SU-DHL-6 (cell line): ENCODE results near the gene PIGS.

Experiments used
- H2AFZ ChIP-seq: fragments of 200-600 bp; sonication (generic); 2 replicates; pipeline ENCODE4 v1.6.1; 2014; ENCODE audit warnings: low read depth, mild to moderate bottlenecking, moderate library complexity, mixed read lengths, antibody characterized with exemption, low read length; ENCODE audit not compliant: severe bottlenecking
- H3F3A ChIP-seq: fragments of 200-600 bp; shearing (Covaris generic); 2 replicates; pipeline ENCODE4 v1.6.0; 2016; ENCODE audit warnings: antibody characterized with exemption, mild to moderate bottlenecking; ENCODE audit not compliant: insufficient read depth
- H3K27ac ChIP-seq: fragments of 200-600 bp; sonication (generic); 2 replicates; pipeline ENCODE4 v1.5.1; 2016; ENCODE audit warnings: low read depth, mild to moderate bottlenecking, low read length, moderate library complexity, mixed read lengths
- H3K27me3 ChIP-seq: fragments of 200-600 bp; sonication (generic), shearing (Covaris generic); 2 replicates; pipeline ENCODE4 v1.6.0; 2014; ENCODE audit warnings: mild to moderate bottlenecking, low read length
- H3K36me3 ChIP-seq: fragments of 200-600 bp; sonication (generic); 2 replicates; pipeline ENCODE4 v1.6.1; 2014; ENCODE audit warnings: mild to moderate bottlenecking, low read length, mixed read lengths
- H3K4me2 ChIP-seq: fragments of 300-600, 200-600 bp; shearing (Covaris generic), sonication (generic); 2 replicates; pipeline ENCODE4 v1.6.0; 2014; ENCODE audit warnings: low read length, low read depth, mild to moderate bottlenecking; ENCODE audit not compliant: poor library complexity, severe bottlenecking
- H3K4me3 ChIP-seq: fragments of 200-600 bp; sonication (generic); 2 replicates; pipeline ENCODE4 v1.5.1; 2014; ENCODE audit warnings: antibody characterized with exemption, low read length, mild to moderate bottlenecking, mixed read lengths; ENCODE audit not compliant: insufficient read depth, poor library complexity, severe bottlenecking
- H3K79me2 ChIP-seq: fragments of 200-600 bp; sonication (generic); 2 replicates; pipeline ENCODE4 v1.6.1; 2014; ENCODE audit warnings: mild to moderate bottlenecking, low read length, moderate library complexity; ENCODE audit not compliant: insufficient read depth
- H3K9ac ChIP-seq: fragments of 200-600 bp; sonication (generic); 2 replicates; pipeline ENCODE4 v1.7.0; 2014; ENCODE audit warnings: mild to moderate bottlenecking, low read length
- H3K9me2 ChIP-seq: fragments of 200-600 bp; sonication (generic); replicated peaks from 2 replicates; pipeline ENCODE4 v1.6.1; 2014; ENCODE audit warnings: low read length; ENCODE audit not compliant: insufficient read depth
- H3K9me3 ChIP-seq: fragments of 200-600 bp; sonication (generic); 2 replicates; pipeline ENCODE4 v1.6.1; 2014; ENCODE audit warnings: low read length, mixed read lengths; ENCODE audit not compliant: insufficient read depth
- H4K20me1 ChIP-seq: fragments of 200-600 bp; sonication (generic); 2 replicates; pipeline ENCODE4 v1.6.1; 2014; ENCODE audit warnings: low read depth, mild to moderate bottlenecking, antibody characterized with exemption, low read length, moderate library complexity, mixed read lengths
- EZH2phosphoT487 ChIP-seq: fragments of 200-600 bp; sonication (generic), shearing (Covaris generic); conservative IDR thresholded peaks from 2 replicates; pipeline ENCODE4 v1.6.1; 2018; ENCODE audit warnings: mild to moderate bottlenecking, antibody characterized with exemption, low read length, moderate library complexity, mixed read lengths
- TF ChIP-seq, protein P1 (sequence below): fragments of 200-600 bp; sonication (generic); IDR thresholded peaks from one replicate; pipeline ENCODE4 v1.5.1; 2017; ENCODE audit warnings: antibody characterized with exemption, mild to moderate bottlenecking, low read length, moderate library complexity; ENCODE audit not compliant: insufficient read depth, poor library complexity, severe bottlenecking

The PIGS gene

GRCh38 chr17:28545787-28546415 is 25.4 kb downstream of the PIGS start:
- H3K79me2 ChIP-seq = no peaks in the 10 kb centered on the region
- TF ChIP-seq EZH2phosphoT487 = no peak
- TF ChIP-seq, protein P1, sequence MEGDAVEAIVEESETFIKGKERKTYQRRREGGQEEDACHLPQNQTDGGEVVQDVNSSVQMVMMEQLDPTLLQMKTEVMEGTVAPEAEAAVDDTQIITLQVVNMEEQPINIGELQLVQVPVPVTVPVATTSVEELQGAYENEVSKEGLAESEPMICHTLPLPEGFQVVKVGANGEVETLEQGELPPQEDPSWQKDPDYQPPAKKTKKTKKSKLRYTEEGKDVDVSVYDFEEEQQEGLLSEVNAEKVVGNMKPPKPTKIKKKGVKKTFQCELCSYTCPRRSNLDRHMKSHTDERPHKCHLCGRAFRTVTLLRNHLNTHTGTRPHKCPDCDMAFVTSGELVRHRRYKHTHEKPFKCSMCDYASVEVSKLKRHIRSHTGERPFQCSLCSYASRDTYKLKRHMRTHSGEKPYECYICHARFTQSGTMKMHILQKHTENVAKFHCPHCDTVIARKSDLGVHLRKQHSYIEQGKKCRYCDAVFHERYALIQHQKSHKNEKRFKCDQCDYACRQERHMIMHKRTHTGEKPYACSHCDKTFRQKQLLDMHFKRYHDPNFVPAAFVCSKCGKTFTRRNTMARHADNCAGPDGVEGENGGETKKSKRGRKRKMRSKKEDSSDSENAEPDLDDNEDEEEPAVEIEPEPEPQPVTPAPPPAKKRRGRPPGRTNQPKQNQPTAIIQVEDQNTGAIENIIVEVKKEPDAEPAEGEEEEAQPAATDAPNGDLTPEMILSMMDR = no peak
- H3F3A ChIP-seq = peaks cover 4% of the 10 kb centered on the region; the same call in 1 of the 2 replicates
- no peaks in the 10 kb centered on the region for H3K36me3 ChIP-seq
- no peak overlapping the region for H2AFZ ChIP-seq
- H4K20me1 ChIP-seq = no peaks in the 10 kb centered on the region
- H3K4me2 ChIP-seq = no peak overlapping the region
- H3K27me3 ChIP-seq = no peaks in the 10 kb centered on the region
- H3K9me3 ChIP-seq = no peaks in the 10 kb centered on the region
- H3K4me3 ChIP-seq = no peak overlapping the region
- no peak overlapping the region for H3K9ac ChIP-seq
- no peaks in the 10 kb centered on the region for H3K9me2 ChIP-seq
- H3K27ac ChIP-seq = no peak overlapping the region

- no peak for TF ChIP-seq EZH2phosphoT487
- TF ChIP-seq, protein P1 = no peak
- H3K36me3 ChIP-seq = no peaks in the 10 kb centered on the region
- no peak overlapping the region for H3K4me2 ChIP-seq
- no peak overlapping the region for H2AFZ ChIP-seq
- no peak overlapping the region for H3K4me3 ChIP-seq
- peaks cover 4% of the 10 kb centered on the region; the same call in 1 of the 2 replicates for H3F3A ChIP-seq
- no peaks in the 10 kb centered on the region for H3K9me3 ChIP-seq
- H3K79me2 ChIP-seq = no peaks in the 10 kb centered on the region
- no peaks in the 10 kb centered on the region for H3K27me3 ChIP-seq
- H4K20me1 ChIP-seq = no peaks in the 10 kb centered on the region
- no peak overlapping the region for H3K9ac ChIP-seq
- no peaks in the 10 kb centered on the region for H3K9me2 ChIP-seq
- H3K27ac ChIP-seq = no peak overlapping the region
These were observed 26.2 kb downstream of the PIGS start for GRCh38 chr17:28545141-28545503.

- no peak overlapping the region for H3K4me3 ChIP-seq
- no peak overlapping the region for H3K4me2 ChIP-seq
- peaks cover 4% of the 10 kb centered on the region; the same call in 1 of the 2 replicates for H3F3A ChIP-seq
- H3K36me3 ChIP-seq = no peaks in the 10 kb centered on the region
- no peaks in the 10 kb centered on the region for H4K20me1 ChIP-seq
- no peaks in the 10 kb centered on the region for H3K79me2 ChIP-seq
- H3K27ac ChIP-seq = no peak overlapping the region
- H3K27me3 ChIP-seq = no peaks in the 10 kb centered on the region
- TF ChIP-seq, protein P1 = no peak
- no peak for TF ChIP-seq EZH2phosphoT487
- H2AFZ ChIP-seq = no peak overlapping the region
- H3K9me3 ChIP-seq = no peaks in the 10 kb centered on the region
- no peak overlapping the region for H3K9ac ChIP-seq
- H3K9me2 ChIP-seq = no peaks in the 10 kb centered on the region
These were observed 26.8 kb downstream of the PIGS start for GRCh38 chr17:28544402-28545140.
